Gastroesophageal sphincter (tissue), 3 donors: ENCODE results near the gene RHOH.

Experiments
- CTCF ChIP-seq, 4 experiments: fragments of 200-600 bp in 2 of 4; fragments of 450-650 bp in 2 of 4; sonication (generic) in 1 of 4; IDR thresholded peaks; one replicate each; pipeline ENCODE4 v1.5.1; 2017 to 2019; ENCODE audit warnings: antibody characterized with exemption in 4 of 4, mild to moderate bottlenecking in 2 of 4, moderate library complexity in 2 of 4
- EP300 ChIP-seq: sonication (generic); formaldehyde crosslinking; IDR thresholded peaks from one replicate; pipeline ENCODE4 v1.6.1; 2017; ENCODE audit warnings: antibody characterized with exemption, mild to moderate bottlenecking

GRCh38 chr4:40193578-40193977 is 3.3 kb upstream of the RHOH start:
- no peak for TF ChIP-seq CTCF (IDR thresholded peaks at IDR 0.05)
- no peak for TF ChIP-seq EP300
